GM18858 (cell line): ENCODE measurements around the gene ABCC11.

Source experiments
- ATAC-seq: cut with Tn5 transposase; IDR thresholded peaks from one replicate; pipeline ENCODE4 v1.9.1; 2021; ENCODE audit not compliant: unreplicated experiment

ABCC11 gene

GRCh38 chr16:48247311-48247710, at the start of gene ABCC11:
Gene ABCC11 (minus strand): TSS chr16:48247539. CDS start chr16:48231921, 15,618 bp downstream.
- ATAC-seq: no peak

- ATAC-seq: no peak
Measured at GRCh38 chr16:48295488-48296281, 48.3 kb upstream of the ABCC11 start.

GRCh38 chr16:48294724-48295123, 47.4 kb upstream of the ABCC11 start:
- no peak for ATAC-seq

GRCh38 chr16:48292452-48292851, 45.1 kb upstream of the ABCC11 start:
- ATAC-seq: no peak

- no peak for ATAC-seq
Measured at GRCh38 chr16:48291754-48292153, 44.4 kb upstream of the ABCC11 start.

- no peak for ATAC-seq
Measured at GRCh38 chr16:48291303-48291702, 44.0 kb upstream of the ABCC11 start.

- no peak for ATAC-seq
Measured at GRCh38 chr16:48287239-48287638, 39.9 kb upstream of the ABCC11 start.

- no peak for ATAC-seq
Measured at GRCh38 chr16:48284772-48285409, 37.6 kb upstream of the ABCC11 start.

- no peak for ATAC-seq
Measured at GRCh38 chr16:48282636-48283263, 35.4 kb upstream of the ABCC11 start.

GRCh38 chr16:48280546-48280945, 33.2 kb upstream of the ABCC11 start:
- ATAC-seq: no peak

GRCh38 chr16:48279199-48279598, 31.9 kb upstream of the ABCC11 start:
- no peak for ATAC-seq

GRCh38 chr16:48277158-48277557, 29.8 kb upstream of the ABCC11 start:
- no peak for ATAC-seq

- ATAC-seq: no peak
Measured at GRCh38 chr16:48276102-48276501, 28.8 kb upstream of the ABCC11 start.

- no peak for ATAC-seq
Measured at GRCh38 chr16:48274476-48274875, 27.1 kb upstream of the ABCC11 start.

- ATAC-seq: no peak
Measured at GRCh38 chr16:48272837-48273421, 25.6 kb upstream of the ABCC11 start.

- no peak for ATAC-seq
Measured at GRCh38 chr16:48271728-48272127, 24.4 kb upstream of the ABCC11 start.

- no peak for ATAC-seq
Measured at GRCh38 chr16:48269011-48269410, 21.7 kb upstream of the ABCC11 start.

- ATAC-seq: no peak
Measured at GRCh38 chr16:48262631-48263030, 15.3 kb upstream of the ABCC11 start.

- ATAC-seq: no peak
Measured at GRCh38 chr16:48261569-48261968, 14.2 kb upstream of the ABCC11 start.

GRCh38 chr16:48256579-48257177, 9.3 kb upstream of the ABCC11 start:
- no peak for ATAC-seq

- no peak for ATAC-seq
Measured at GRCh38 chr16:48252013-48252412, 4.7 kb upstream of the ABCC11 start.
